GM18861 (cell line): Measurements from ENCODE around the gene CFAP97D2.
"Not testable (repeated sequence)": the region's sequence is repeated elsewhere in the genome, so short reads cannot be mapped to it uniquely, and the experiment has no call there.

Experiments
- ATAC-seq: cut with Tn5 transposase; IDR thresholded peaks from one replicate; pipeline ENCODE4 v1.9.1; 2021; ENCODE audit not compliant: unreplicated experiment

The CFAP97D2 gene

DNA sequence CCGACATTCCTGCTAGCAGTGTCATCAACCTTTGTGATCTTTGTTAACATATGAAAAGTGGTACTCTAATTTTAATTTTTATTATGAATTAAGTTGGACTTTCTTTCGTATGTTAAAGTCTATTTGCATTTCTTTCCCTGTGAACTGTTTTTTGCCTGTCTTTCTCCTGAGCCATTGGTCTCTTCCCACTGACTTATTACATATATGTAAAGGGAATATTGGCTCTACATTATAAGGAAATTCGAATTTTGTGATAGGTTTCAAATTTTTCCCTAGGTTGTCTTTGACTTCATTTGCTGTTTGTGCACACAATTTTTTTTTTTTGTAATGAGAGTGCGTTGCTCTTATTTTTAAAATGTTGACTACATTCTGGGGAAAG lies 55.2 kb downstream of the CFAP97D2 start:
- ATAC-seq: no peak

DNA sequence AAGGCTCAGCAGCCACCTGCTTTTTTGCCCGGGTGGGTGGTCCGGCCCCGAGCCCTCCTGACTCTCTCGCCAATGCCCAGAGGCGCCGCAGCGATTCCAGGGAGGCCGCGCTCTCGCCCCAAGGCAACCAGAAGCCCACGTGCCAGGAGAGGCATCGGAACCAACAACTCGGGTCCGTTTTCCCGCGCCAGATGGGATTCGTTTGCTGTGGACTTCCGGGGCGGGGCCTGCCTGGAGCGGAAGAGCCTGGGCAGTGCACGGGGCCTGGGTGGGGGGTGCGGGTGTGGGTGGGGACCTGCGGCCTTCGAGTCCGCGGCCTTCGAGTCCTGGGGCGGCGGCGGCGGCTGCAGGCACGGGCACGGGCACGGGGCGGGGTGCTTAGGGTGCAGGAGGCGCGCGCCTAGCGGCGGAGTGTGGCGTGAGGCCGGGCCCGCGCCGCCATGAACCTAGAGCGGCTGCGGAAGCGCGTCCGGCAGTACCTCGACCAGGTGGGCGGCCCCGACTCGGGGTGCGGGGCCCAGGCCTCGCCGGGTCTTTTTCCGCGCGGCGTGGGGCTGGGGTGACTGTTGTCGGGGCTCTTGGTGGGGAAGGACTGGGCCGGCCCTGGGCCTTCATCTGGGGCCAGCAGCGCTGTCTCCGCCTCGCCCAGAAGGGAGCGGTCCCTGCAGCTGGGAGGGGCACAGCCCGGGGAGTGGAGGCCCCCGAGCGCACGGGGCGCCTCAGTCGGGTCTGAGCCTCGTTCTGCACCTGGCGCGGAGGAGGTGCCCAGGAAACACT lies 55.8 kb downstream of the CFAP97D2 start, which contains the start of gene CDC16:
Gene CDC16, plus strand, starts transcription at position 253 of the 777 bp plus-strand sequence. Its CDS starts 188 bp downstream, at position 441.
- ATAC-seq: peak; percentile 83

DNA sequence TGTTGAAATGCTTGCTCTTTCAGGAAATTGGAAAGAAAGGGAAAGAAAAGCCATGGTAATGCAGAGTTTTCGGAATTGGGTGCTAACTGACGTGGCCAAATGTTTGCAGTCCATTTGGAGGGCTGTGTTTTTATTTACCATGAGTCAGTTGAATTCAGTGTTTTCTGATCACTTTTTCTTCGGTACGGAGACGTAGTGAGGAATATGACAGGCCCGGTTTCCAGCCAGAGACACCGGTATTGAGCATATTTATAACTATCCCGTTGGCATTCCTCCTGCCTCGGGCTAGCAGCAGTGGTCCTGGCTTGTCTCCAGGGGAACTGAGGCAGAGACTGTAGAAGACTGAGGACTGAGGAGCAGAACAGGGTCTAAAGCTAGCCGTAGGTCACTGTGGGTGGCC lies 56.6 kb downstream of the CFAP97D2 start:
- no peak for ATAC-seq

DNA sequence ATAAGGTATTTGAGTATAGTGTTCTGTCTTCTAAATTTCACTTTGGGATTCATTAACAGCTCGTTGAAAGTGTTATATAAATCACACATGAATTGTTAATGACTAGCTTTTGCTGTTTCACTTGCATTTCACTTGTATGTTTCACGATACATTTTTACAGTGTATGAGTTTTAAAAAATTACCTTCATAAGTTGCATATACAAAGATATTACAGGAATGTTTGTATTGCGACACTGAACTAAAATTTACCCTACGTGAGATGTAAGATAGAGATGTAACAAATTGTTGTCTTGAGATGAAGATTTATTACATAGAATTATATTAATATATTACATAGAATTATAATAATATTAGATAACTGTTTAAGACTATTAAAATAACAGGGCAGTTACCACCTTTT lies 57.2 kb downstream of the CFAP97D2 start:
- no peak for ATAC-seq

DNA sequence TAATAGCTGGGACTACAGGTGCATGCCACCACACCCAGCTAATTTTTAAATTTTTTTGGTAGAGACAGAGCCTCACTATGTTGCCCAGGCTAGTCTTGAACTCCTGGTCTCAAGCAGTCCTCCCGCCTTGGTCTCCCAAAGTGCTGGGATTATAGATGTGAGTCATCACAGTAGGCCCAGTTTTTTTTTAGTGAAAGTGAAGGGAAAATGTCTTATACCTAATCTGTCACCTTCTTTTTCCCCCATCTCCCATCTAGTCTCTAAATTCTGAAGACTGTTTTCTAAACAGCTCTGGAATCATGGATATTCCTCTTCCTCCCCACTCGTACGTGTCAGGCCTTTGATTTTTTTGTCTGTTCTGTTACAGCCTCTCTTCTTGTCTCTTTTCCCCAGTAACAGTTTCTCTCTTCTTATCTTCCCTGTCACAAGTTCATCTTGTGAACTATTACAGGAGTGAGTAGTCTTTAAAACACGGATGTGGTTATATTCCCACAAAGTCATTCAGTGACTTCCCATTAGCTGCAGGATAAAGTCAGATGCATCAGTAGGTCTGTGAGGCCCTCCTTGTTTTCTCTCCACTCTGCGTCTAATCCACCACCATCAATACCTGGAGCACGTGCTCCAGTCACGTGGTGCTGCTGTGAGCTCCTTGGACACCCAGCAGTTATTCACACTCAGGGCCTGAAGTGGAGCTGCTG lies 58.5 kb downstream of the CFAP97D2 start:
- no peak for ATAC-seq

DNA sequence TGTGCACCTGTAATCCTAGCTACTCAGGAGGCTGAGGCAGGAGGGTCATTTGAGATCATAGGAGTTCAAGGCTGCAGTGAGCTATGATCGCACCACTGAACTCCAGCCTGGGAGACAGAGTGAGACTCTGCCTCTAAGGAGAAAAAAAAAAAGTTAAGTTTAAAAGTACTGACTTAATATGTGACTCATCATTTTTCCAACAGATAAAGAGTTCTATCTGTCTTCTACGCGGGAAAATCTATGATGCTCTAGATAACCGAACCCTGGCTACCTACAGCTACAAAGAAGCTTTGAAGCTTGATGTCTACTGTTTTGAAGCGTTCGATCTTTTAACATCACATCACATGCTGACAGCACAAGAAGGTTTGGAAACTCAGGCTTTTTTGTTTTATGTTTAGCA lies 62.9 kb downstream of the CFAP97D2 start:
- ATAC-seq: no peak

DNA sequence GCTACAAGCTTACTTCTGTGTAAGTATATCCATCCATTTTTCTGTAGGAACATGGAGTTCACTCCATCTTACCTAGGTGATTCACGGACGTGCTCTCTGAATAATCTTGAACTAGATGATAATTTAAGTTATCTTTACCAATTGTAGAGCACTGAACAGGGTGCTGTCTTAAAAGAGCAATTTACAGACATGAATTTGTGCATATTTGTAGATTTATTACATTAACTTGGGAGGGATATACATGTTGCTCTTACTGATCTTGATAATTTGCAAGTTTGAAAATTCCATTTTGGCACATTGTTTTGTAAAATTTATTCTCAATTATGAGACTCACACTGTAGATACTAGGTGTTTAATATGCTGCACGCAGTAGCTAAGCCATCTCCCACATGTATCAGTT lies 64.9 kb downstream of the CFAP97D2 start:
- no peak for ATAC-seq

DNA sequence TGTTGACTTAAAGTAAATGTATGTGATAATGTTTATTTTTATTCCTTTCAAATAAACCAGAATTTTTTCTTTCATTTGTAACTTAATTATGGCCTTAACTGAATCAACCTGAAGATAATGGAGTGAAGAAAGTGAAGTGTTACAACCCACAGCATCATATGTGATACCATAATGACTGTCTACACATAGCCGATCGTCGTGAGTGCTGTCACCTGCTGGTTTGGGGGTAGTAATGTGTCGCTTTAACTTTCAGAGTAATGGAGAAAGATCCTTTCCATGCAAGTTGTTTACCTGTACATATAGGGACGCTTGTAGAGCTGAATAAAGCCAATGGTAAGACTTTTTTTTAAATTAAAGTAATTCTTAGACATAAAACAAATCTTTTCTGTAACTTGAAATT lies 65.6 kb downstream of the CFAP97D2 start:
- no peak for ATAC-seq

DNA sequence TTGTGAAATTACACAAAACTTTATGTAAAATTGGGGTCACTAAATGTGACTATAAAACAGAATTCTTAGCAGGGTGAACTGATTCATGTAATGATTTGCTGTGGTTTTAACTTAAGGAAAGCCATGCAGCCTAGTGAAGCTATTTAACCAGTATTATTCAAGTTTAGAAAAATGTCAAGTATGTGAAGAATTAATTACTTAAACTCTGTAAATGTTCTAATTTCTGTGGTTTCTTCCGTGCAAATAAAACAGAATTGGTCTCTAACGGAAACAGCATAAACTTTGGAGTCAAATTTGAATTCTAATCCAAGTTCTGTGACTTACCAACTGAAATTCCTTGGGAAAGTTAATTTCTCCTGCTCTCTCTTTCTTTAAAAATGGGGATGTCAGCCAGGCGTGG lies 69.0 kb downstream of the CFAP97D2 start:
- no peak for ATAC-seq

DNA sequence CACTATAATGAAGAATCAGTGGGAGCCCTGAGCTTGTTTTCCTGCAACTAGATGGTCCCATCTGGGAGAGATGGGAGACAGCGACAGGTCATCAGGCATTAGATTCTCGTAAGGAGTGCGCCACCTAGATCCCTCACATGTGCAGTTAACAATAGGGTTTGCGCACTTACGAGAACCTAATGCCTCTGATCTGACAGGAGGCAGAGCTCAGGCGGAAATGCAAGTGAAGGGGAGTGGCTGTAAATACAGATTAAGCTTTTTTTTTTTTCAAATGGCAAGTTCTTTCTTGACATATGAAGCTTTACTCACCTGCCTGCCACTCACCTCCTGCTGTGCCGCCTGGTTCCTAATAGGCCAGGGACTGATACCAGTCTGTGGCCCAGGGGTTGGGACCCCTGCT lies 70.0 kb downstream of the CFAP97D2 start:
- ATAC-seq: no peak

DNA sequence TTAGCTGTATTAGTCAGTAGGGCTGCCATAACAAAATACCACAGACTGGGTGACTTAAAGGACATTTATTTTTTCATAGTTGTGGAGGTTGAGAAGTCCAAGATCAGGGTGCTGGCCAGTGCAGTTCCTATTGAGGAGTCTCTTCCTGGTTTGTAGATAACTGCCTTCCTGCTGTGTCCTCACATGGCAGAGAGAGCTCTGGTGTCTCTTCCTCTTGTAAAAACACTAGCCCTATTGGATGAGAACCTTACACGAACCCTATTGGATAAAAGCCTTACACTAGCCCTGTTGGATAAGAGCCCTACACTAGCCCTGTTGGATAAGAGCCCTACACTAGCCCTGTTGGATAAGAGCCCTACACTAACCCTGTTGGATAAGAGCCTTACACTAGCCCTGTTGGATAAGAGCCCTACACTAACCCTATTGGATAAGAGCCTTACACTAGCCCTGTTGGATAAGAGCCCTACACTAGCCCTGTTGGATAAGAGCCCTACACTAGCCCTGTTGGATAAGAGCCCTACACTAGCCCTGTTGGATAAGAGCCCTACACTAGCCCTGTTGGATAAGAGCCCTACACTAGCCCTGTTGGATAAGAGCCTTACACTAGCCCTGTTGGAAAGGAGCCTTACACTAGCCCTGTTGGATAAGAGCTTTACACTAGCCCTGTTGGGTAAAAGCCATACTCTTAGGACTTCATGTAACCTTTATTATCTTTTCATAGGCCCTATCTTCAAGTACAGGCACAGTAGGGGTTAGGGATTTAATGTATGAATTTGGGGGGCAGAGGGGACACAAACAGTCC lies 72.8 kb downstream of the CFAP97D2 start:
- ATAC-seq: not testable (repeated sequence)

DNA sequence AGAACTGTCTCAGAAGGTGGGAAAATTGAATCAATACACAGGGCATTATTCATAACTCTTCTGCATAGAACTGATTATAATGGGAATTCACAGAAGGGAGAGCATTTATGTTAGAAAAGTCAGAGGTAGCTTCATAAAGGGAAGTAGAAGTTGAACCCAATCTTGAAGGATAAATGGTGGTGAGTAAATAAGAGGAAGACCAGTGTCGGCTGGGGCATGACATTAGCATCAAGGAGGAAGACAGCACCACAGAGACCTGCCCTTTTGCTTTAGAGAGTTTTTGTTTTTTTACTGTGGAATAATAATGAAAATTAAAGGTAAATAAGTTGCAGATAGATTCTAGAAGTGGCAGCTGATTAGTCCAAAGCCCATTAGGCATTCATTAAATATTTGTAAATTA lies 77.5 kb downstream of the CFAP97D2 start:
- ATAC-seq: no peak

DNA sequence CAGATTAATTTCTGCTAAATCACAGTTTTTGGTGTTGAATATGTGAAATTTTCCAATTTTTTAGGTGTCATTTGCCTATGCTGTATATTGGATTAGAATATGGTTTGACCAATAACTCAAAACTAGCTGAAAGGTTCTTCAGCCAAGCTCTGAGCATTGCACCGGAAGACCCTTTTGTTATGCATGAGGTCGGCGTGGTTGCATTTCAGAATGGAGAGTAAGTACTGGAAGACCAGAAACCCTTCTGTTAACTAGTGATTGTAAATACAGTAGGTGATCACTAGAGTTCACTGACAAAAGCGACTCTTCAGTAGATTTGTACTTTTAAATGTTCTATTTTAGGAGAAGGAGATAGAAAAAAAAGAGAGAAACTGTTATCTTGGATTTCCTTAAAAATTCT lies 78.0 kb downstream of the CFAP97D2 start:
- no peak for ATAC-seq

DNA sequence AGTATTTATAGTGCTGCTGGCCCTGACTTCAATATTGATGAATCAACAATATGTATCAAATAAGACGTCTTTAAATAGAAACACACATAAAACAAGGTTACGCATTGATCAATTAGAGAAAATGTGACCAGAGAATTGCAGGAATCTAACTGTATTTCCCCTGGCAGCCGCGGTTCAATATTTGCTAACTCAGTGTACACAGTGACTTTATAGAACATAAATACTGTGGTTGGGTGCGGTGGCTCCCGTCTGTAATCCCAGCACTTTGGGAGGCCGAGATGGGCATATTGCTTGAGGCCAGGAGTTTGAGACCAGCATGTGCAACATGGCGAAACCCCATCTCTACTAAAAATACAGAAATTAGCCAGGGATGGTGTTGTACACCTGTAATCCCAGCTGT lies 79.5 kb downstream of the CFAP97D2 start:
- ATAC-seq: no peak

DNA sequence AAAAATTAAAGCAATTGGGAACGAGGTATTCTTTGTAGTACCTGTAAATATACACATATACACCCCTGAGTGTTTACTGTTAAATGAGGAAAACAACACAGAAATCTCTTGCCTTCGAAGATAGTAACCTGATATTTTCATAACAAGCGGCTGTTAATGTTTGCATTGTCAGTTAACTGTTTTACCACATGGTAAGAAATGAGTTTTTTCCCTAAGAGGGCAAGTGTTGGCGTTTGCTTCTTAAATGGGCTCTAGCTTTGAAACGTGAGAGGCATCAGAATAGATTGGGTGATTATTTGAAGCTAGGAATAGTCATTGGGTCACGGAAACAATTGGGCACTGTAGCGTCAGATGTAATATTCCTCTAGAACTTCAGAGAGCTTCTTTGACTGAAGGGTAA lies 80.3 kb downstream of the CFAP97D2 start:
- ATAC-seq: no peak

DNA sequence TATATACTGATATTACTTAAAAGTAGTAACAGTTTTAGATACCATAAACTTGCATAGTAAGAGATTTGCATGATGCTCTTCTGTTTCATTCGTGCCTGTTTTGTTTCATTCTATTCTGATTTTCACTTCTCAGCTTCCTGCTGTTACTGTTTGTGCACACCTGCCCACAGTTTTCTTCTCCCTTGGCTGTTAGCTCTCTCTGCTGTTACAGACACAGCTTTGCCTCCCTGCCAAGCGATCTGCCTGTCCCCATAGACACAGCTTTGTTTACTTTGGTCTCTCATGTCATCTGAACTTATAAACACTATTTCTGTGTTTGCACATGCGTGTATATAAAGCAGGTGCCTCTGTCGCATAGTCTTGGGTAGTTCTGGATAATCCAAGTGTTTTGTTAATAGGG lies 80.9 kb downstream of the CFAP97D2 start:
- no peak for ATAC-seq

DNA sequence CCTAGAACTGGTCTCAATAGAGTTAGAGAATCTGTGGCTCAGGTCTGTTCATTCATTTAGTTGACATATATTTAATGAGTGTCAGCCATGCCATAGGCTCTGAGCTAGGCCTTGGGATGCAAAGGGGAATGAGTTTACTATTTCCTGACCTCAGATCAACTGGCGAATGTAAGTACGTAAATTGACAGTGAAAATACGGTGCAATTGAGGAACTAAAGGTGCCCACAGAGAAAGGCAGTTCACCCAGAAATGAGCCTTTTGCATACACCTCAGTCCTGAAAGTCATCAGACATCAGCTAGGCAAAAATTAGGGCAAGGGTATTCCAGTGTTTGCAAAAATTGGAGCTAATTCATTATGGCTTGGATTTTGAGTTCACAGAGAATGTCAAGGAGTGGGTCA lies 81.8 kb downstream of the CFAP97D2 start:
- ATAC-seq: no peak

DNA sequence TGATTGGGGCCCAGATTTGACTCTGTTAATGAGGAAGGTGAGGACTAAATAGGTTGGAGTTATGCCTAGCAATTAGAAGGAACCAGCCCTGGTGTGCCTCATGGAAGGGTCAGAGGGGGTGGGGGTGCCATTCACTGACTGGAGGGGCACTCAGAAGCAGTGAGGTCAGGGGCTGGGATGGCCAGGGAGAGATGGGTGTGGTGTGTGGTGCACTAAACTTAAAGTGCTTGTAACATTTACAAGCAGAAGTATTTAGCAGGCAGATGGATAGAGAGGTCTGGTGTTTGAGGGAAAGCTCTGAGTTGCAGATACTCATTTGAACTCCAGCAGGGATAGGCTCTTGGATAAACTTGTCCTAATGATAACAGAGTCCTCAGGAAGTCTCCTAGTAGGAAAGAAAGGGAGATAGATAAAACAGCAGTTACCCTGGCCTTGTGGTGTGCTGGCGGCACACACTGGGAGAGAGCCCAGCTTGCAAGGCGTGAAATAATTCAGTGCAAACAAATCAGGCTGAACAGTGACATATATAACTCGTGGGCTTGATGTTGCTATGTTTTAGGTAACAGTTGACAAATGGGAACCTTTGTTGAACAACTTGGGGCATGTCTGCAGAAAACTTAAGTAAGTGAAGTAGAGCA lies 82.4 kb downstream of the CFAP97D2 start:
- ATAC-seq: no peak

DNA sequence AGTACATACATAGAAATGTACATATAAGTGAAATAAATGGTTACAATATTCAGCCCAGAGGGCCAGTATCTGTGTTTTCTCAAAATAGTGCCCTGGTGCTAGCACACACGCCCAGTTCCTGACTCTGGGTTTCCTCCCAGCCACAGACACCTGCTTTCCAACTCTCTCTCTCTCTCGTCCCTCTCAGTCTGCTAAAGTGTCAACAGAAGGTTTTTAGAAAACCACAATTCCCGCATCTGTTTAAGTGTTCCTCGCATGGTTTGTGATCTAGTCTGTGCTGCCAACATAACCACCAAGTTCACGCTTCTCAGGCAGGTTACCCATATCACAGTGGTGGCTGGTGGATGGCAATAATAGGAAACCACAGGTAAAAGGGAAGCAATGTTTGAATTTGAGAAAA lies 84.5 kb downstream of the CFAP97D2 start:
- ATAC-seq: no peak

DNA sequence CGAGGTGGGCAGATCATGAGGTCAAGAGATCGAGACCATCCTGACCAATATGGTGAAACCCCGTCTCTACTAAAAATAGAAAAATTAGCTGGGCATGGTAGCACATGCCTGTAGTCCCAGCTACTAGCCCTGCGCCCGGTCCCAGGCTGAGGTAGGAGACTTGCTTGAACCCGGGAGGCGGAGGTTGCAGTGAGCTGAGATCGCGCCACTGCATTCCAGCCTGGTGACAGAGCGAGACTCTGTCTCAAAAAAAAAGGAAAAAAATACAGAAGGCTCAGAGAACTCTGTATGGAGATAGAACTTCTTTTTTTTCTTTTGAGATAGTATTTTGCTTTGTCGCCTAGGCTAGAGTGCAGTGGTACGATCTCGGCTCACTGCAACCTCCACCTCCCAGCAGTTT lies 85.3 kb downstream of the CFAP97D2 start:
- ATAC-seq: not testable (repeated sequence)

DNA sequence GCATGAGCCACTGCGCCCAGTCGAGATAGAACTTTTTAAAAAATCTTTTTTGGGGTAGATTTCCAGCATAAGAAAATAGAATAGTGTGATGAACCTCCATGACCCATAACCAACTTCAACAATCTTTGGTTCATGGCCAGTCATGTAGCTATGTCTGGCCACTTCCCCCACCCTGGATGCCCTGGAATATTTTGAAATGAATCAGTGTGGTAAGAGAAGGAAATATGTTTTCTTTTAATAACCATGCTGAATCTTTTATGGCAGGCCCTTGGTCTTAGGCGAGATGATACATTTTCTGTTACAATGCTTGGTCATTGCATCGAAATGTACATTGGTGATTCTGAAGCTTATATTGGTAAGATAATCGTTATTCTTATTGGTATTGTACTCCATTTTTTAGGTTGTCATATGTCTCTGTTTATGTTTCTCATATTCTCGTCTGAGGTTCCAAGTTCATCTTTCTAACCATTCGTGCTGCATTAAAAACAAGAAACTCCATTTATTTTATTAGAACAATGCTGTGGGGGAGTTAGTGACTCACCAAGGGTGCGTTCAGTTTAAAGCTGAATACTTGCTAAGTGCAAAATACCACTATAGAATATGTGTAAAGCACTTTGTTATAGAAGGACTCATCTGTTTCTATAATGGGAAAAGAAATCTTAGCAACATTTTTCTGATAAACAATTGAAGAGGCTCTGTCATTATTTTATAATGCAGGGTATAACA lies 86.0 kb downstream of the CFAP97D2 start:
- ATAC-seq: no peak
